Measurements from ENCODE around the gene APBB2. TPM values are rescaled to one million over a fixed set of nuclear protein-coding genes. Genes with fewer than 3 reads are reported as not detected.

APBB2 gene
- 52.6 TPM for total RNA-seq

DNA sequence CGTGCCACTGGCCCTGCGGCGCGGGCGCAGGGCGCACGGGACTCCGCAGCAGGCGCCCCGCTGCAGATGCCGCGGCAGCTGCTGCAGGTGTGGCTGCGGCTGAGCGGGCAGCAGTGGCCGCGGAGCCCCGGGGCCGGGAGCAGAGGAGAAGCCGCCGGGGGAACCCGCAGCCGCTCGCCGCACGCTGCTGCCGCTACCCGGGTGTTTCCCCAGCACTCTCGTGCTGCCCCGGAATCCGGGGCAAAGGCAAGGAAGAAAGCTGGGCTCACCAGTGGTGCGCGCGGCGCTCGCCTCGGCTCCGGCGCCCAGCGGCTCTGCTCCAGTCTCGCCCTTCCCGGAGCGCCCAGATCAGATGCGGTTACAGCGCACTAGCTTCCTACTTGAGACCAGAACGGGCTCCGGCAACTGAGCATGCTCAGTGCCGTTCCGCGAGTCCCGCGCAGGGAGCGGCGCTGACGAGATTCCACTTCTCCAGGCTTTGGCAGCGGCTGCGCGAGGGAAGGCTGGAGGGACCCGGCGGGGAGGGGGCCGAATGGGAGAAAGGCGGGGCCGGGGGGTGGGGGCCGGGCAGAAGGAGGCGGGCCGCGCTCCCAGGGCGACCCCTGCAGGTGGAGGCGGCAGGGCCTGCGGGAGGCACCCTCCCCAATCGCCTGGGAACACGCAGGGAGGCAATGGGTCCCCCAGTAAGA is at the start of gene APBB2:
Gene APBB2, minus strand, starts transcription at position 407 of the 689 bp plus-strand sequence. CDS start 181,288 bp downstream, outside the sequence.
- peak; percentile 94 for DNase-seq (ENCODE audit: low spot score)

DNA sequence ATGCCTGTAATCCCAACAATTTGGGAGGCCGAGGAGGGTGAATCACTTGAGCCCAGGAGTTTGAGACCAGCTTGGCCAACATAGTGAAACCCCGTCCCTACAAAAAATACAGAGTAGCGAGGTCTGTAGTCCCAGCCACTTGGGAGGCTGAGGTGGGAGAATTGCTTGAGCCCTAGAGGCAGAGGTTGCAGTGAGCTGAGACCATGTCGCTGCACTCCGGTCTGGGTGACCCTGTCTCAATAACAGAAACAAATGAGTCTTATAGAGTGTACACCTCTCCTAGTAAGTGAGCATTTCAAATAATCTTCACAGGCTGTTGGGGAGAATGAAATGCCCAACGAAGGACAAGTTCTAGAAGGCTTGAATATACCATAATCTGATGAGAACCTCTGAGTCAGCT is 47.9 kb upstream of the APBB2 start:
- DNase-seq (ENCODE audit: low spot score): no peak

DNA sequence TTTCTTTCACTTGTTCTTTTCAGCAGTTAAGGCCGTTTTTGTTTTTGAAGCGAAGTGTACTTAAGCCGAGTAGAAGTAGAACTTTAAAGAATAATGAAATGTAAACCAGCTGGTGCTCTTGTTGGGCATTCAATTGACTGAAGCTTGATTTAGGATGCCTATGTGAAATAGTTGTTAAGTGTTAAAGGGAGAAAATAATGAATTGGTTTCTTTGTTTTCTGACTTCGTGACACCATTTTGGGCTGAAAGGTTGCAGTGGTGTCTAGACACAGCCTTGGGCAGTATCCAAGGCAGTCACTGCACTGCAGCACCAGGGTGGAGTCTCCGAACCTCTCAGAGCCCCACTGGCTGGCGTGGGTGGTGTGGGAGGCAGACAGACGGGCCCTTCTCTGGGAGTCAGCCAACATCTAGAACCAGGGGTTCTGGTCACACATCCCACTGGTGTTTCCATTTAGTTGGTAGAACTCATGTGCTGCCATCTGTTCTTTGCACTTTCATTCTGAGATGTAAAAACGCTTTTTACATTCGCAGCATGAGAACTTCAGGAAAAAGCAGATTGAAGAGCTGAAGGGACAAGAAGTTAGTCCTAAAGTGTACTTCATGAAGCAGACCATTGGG is 45.9 kb upstream of the APBB2 start:
- DNase-seq (ENCODE audit: low spot score): no peak

DNA sequence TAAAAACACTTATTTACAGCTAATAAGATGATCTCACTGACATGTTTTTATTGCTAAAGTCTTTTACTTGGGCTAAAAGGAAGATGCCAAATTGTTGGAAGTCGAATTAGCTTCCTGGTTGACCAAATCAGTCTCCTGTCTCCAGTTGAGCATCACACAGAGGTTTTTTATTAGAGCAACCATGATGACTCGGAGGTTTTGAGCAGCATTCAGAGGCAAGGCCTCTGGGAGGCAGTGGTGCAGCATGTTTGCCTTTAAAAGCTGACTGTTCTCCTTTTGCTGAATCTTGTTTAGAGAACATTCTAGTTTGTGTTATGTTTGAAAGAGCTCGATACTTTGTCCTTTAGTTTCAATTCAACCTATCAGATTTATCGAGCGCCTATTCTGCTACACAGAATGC is 44.4 kb upstream of the APBB2 start:
- no peak for DNase-seq (ENCODE audit: low spot score)

DNA sequence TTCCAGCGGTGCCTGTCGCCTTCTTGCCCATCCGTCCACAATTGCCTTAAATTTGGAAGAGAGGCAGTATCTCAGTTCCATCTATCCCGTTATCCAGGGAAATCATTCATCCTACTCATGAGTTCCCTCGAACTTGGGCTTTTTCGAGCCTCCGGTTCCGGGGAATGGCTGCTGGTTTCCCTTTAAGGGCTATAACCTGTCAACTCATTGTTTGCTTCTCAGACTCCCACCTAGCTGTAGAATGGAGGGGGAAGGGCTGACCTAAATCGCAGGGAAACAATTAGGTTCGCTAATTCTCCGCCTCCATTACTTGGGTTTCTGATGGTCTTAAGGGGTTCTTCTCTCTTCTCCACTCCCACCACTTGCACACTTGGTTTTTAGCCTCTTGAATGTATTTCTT is 43.6 kb upstream of the APBB2 start:
- DNase-seq (ENCODE audit: low spot score): no peak

DNA sequence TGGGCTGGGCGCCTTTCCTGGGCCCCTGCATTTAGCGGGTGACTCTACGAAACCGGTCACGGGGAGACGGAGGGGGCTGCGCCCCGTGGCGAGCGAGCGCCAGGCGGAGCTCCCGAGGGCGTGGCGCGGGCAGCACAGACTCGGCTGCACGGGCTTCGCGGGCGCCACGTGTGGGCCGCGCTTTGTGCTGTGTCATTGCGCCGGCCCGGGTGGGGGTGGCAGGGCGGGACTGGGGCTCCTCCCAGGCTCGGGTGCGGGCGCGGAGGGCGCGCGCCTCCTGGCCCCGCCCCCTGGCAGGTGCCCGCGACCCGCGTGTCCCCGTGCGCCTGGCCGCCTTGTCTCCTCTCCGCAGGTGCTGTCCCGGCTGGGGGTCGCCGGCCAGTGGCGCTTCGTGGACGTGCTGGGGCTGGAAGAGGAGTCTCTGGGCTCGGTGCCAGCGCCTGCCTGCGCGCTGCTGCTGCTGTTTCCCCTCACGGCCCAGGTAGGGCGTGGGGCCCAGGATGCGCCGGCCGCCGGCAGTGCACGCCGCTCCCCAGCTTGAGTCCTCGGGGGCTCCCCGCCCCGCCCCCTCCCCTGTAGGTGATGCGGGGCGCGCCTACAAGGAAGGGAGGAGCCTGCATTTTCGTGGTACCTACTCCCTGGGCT is 43.0 kb upstream of the APBB2 start:
- no peak for DNase-seq (ENCODE audit: low spot score)

DNA sequence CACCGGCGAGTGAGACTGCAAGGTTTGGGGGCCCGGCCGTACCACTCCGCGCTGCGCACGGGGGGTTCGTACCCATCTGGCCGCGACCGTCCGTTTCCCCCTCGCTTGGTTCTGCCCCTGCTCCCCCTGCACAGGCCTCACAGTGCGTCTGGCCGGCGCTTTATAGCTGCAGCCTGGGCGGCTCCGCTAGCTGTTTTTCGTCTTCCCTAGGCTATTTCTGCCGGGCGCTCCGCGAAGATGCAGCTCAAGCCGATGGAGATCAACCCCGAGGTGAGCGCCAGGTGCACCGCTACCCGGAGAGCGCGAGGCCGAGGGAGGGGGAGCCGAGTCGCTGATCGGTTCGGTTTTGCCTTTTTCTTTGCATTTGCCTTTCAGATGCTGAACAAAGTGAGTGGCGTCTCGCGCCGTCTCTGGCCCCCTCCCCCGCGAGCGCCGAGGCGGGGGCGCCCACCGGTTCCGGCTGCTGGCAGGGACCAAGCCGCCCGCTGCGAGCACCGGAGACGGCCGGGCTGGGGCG is 42.5 kb upstream of the APBB2 start, which contains the start of gene UCHL1:
Gene UCHL1, plus strand, starts transcription at position 189 of the 517 bp plus-strand sequence. Its CDS starts 49 bp downstream, at position 238.
- no peak for DNase-seq (ENCODE audit: low spot score)

DNA sequence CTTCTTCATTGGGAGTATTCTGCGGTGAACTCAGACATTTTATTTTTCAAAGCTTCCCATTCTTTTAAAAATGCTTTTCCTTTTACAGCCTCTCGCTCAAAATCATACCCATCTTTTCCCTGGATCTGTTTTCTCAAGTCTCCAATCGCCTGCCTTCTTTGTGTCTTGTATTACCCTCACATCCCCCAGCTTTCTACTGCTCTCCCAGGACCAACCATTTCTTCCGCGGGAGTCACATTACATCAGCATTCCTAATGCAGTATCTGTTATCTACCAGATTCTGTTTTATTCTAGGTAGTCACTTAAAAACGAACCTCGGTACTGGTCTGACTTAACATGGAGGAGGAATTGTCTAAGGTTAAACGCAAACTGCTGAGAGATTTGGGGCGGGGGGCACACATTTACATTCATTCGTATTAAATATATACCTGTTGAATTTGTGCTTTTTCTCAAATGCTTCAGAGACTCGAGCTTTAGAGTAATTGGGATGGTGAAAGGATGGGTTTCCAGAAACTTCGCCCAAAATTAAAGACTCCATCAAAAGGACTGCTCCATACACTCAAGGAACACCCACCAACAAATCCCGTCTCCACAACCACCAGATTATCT is 41.9 kb upstream of the APBB2 start:
- no peak for DNase-seq (ENCODE audit: low spot score)

DNA sequence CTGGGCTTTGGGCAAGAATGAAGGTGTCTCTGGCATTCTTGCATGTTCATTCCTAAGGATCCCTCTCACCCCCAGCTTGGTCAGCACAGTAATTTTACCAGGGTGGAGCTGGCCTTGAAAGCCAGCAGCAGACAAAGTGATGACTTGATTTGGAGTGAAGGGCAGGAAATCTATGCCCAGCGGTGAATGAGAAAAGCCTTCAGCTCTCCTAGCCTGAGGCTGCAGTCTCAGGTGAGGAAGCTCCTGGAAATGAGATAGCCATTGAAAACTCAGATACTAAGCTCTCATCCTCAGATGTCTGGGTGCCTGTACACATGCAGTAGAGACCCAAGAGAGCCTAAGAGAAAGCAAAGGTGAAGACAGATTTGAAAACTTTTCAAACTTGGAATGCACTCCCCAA is 31.6 kb upstream of the APBB2 start:
- no peak for DNase-seq (ENCODE audit: low spot score)

DNA sequence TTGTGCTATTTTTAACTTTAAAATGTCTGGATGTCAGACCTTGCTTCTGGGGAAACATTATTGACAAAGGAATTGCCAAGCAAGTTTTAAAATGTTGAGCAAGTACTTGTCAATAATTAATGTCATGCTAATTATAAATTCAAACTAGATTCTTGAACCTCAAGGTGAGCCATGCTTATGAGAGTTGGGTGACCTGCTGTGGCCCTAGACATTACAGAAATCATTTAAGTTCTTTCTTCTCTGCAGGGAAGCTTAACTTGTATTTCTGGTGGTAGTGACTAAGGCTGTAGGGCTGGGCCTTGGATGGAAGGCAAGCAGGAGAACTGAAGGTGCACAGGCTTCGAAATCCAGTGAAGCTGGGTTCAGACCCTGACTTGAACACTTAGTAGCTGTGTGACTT is 27.6 kb upstream of the APBB2 start:
- DNase-seq (ENCODE audit: low spot score): no peak

DNA sequence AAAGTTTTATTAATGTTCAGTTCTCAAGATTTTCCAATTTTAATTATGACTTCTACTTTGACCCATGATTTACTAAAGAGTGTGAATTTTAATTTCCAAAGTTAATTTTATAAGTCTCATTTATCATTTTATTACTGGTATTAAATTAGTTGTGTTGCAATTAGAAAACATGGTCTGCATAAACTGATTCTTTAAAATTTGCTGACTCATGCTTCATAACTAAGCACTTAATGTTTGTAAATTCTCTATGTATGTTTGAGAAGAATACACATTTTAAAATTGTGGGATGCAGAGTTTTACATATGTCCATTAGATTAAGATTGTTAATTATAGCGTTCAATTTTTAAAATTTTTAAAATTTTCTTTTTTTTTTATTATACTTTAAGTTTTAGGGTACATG is 22.2 kb upstream of the APBB2 start:
- no peak for DNase-seq (ENCODE audit: low spot score)

DNA sequence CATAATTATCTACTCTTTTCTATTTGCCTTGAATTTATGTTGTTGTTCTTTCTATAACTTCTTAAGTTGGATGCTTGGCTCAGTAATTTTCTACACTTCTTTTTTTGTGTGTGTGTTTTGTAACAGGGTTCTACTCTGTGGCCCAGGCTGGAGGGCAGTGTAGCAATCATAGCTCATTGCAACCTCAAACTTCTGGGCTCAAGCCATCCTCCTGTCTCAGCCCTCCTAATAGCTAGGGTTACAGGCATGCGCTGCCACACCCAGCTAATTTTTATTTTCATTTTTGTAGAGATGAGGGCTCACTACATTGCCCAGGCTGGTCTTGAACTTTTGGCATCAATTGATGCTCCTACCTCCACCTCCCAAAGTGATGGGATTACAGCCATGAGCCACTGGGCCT is 21.7 kb upstream of the APBB2 start:
- DNase-seq (ENCODE audit: low spot score): no peak

DNA sequence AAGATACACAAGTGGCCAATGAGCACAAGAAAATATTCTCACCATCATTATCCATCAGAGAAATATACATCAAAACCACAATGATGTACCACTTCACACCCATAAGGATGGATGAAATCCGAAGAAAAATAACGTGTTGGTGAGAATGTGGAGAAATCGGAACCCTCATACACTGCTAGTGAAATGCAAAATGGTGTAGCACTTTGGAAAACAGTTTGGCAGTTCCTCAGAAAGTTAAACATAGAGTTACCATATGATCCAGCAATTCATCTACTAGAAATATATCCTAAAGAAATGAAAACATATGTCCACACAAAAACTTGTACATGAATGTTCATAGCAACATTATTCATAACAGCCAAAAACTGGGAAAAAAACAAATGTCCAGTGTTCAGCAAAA is 18.5 kb upstream of the APBB2 start:
- no peak for DNase-seq (ENCODE audit: low spot score)

DNA sequence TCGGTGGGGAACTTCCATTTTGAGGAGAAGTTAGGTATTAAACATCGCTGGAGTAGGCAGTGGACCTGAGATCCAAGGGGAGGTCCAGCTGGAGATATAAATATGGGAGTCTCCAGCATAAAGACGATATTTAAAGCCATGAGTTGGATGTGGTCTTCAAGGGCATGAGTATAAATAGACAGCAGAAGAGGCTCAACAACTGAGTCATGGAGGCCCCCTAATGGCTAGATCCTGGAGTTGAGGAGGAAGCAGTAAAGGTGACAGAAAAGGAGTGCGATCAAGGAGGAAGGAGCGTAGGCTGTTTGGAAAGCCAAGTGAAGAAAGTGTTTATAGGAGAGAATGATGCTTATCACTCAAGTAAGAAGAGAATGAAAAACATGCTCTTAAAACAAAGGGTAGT is 18.1 kb upstream of the APBB2 start:
- DNase-seq (ENCODE audit: low spot score): no peak

DNA sequence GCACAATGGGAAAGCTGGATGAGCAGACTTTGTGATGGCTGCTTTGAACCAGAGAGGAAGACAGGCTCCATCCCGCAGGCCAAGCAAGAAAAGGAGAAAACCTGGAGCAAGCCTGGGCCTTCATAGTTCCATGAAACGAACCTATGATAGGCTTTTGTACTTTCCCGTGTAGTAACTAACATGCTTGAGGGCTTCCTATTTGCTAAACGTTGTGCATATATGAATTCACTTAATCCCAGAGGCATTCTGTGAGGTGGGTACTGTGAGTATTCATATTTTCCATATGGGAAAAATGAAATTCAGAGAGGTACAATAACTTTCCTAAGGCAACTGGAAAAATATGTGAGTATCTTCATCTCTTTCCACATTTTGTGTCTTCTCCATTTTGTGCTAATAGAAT is 13.6 kb upstream of the APBB2 start:
- no peak for DNase-seq (ENCODE audit: low spot score)

DNA sequence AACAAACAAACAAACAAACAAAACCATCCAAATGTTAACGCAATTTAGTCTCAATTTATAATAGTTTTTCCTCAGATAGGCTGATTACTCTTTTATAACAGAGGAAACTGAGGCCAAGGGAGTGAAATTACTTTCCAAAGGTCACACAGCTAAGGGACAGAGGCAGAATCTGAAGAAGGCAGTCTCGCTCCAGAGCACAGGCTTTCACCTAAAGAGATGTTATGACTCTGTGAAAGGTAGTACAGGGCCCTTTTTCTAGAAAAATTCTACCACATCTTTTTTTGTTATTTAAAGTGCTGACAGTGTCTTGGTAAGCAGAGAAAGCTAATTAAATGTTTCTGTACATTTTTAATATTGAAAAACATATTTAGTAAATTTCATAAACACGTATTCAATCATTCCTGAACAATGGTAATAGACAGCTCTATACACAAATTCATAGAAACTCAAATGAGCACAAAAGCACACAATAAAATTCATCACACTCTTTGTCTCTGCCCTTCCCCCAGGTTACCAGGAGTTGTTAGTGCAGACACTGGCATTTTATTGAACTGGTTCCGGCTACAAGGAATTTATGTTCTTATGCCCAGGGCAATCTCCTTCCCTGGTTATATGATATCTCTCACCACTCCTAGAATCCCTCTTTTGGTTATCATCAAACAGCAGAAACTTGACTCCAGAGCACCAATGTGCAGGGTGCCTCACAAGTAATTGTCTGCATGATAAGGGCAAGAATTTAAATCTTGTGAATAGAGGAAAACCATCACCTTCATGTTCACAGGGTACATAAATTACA is 7.7 kb upstream of the APBB2 start:
- no peak for DNase-seq (ENCODE audit: low spot score)

DNA sequence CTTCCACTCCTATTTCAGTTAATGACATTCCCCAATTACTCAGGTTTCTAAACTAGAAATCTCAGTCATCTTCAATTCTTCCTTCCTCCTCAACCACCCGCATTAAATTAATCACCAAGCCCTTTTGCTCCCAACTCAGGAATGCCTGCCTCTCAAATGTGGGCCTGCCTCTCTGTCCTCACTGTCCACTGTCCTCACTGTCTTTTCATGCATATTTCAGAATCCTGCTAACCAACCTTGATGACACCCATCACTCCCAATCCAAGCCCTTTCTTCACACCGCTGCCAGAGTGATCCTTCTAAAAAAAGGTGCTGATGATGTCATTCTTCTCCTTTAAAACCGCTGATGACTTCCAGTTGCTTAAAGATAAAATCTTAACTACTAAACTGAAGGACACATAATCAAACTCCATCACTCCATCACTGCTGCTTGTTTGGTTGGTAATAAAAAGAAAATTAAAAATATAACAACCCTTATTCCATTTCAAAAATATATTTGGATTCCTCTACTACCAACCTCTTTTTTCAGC is 5.1 kb upstream of the APBB2 start:
- DNase-seq (ENCODE audit: low spot score): no peak

DNA sequence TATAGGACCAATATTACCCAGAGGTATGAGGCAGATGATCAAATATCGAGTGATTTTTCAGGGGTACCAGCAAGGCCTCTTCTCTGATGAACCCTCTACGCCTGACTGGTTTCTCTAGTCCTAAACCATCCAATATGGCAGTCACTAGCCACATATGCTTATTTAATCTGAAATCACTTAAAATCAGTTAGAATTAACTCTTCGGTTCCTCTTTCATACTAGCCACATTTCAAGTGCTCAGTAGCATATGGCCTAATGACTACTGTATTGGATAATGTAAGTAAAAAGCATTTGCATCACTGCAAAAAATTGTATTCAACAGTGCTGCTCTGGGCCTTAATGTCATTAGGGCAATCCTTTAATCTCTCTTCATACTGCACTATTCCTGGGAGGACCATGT is 4.4 kb upstream of the APBB2 start:
- no peak for DNase-seq (ENCODE audit: low spot score)

DNA sequence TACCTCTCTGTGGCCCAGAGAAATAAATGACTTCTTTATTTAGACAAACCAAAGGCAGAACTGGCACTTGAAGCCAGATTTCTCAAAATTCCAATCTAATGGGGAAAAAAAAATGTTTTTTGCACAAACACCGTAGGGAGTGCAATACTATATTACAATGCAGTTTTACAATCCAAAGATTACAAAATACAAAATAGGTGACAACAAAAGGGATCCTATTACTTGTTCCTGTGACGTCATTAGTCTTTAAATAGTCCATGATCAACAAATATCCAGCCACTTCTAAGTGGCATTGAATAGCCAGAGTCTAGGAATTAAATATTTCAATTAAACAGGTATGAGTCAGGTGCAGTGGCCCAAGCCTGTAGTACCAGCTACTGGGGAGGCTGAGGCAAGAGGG is 3.0 kb upstream of the APBB2 start:
- DNase-seq (ENCODE audit: low spot score): no peak

DNA sequence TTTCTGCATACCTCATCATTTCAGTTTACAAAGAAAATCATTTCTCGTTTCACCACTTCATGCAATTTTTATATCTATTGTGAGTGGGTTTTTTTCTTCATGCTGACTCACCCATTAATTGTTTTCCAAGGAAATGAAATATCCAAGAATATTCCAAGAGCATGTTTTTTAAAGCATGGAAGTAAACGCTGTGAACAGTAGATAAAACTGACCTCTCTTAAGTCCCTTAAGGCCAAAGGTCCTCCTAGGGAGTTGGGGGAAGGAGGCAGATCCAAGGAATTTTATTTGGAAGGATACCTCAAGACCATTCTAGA is 2.6 kb upstream of the APBB2 start:
- no peak for DNase-seq (ENCODE audit: low spot score)

DNA sequence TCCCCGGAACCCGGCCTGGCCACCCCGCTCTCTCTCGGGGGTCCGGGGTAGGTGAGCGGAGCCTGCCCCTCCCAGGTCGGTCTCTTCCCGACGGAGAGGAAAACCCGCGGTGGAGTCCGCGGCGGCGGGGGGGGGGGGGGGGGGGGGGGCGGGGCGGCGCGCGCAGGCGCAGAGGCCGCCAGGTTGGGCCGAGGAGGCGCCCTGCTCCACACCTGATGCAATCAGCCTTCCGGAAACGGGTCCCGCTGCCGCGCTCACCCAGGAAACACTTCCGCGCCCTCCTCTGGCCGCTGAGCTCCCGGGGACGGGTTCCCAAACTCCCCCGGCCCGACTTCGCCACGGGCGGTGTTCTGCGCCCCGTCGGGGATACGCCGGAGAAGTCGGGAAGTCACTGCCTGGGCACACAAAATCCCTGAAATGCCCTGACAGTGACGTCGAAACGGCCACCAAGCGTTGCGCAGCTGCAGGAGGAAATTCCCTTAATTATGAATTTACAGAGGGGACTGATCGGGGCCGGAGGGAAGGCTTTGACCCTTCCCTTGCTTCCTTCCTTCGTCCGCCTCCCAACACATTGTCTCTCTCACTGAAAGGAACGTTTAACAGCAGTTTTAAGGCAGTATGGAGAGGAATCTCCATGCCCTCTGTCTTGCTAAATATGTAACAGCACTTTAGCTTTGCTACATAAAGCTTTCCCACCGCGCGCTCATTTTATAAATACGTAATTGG is 2.1 kb upstream of the APBB2 start:
- peak; percentile 79 for DNase-seq (ENCODE audit: low spot score)

Measured in ureter (tissue), 1 donor.